Osteoblast (primary cell): Measurements from ENCODE around the gene TAB3. TPM values are rescaled to one million over a fixed set of nuclear protein-coding genes. Genes with fewer than 3 reads are reported as not detected.

Experiments
- DNase-seq: peaks from one replicate; pipeline ENCODE4 v3.0.0; 2011; ENCODE audit warnings: low spot score, mixed read lengths; ENCODE audit not compliant: insufficient read length; ENCODE audit errors: missing footprints
- H2AFZ ChIP-seq: 2 replicates; pipeline ENCODE4 v1.6.0; 2011; ENCODE audit warnings: mild to moderate bottlenecking, low read length
- H3K27ac ChIP-seq: 2 replicates; pipeline ENCODE4 v1.5.1; 2011; ENCODE audit warnings: mild to moderate bottlenecking, low read depth, low read length, moderate library complexity
- H3K27me3 ChIP-seq: 2 replicates; pipeline ENCODE4 v1.6.0; 2012; ENCODE audit warnings: mild to moderate bottlenecking, control low read depth, inconsistent platforms, low read length, moderate library complexity; ENCODE audit not compliant: insufficient read depth
- H3K36me3 ChIP-seq: 2 replicates; pipeline ENCODE4 v1.5.1; 2011; ENCODE audit warnings: mild to moderate bottlenecking, low read length, control low read depth, moderate library complexity; ENCODE audit not compliant: insufficient read depth
- H3K4me1 ChIP-seq: 2 replicates; pipeline ENCODE4 v1.5.1; 2011; ENCODE audit warnings: mild to moderate bottlenecking, low read length, control low read depth, moderate library complexity; ENCODE audit not compliant: insufficient read depth
- H3K4me2 ChIP-seq: 2 replicates; pipeline ENCODE4 v1.6.0; 2011; ENCODE audit warnings: mild to moderate bottlenecking, low read length; ENCODE audit not compliant: insufficient read depth
- H3K4me3 ChIP-seq: fragments of 200-600 bp; sonication (generic); 3 replicates; pipeline ENCODE4 v1.5.1; 2012; ENCODE audit warnings: mild to moderate bottlenecking, low read length, inconsistent platforms; ENCODE audit not compliant: insufficient read depth
- H3K79me2 ChIP-seq: 2 replicates; pipeline ENCODE4 v1.6.0; 2012; ENCODE audit warnings: mild to moderate bottlenecking, low read length, control low read depth, inconsistent platforms; ENCODE audit not compliant: insufficient read depth
- H3K9me3 ChIP-seq: 2 replicates; pipeline ENCODE4 v1.5.1; 2011; ENCODE audit warnings: low read depth, low read length, control low read depth
- H4K20me1 ChIP-seq: 2 replicates; pipeline ENCODE4 v1.6.0; 2012; ENCODE audit warnings: mild to moderate bottlenecking, low read length, control low read depth; ENCODE audit not compliant: insufficient read depth
- CTCF ChIP-seq: IDR thresholded peaks from 2 replicates; pipeline ENCODE4 v1.5.1; 2011; ENCODE audit warnings: mild to moderate bottlenecking, low read depth, low read length, moderate library complexity; ENCODE audit errors: extremely low read depth
- total RNA-seq: library from RNA; depleted of rRNA; stranded (reverse); fragments of >200 nt; gene quantifications from 2 replicates; pipeline ENCODE4 v1.2.3, GENCODE V29; 2012

TAB3 gene
- total RNA-seq, 1 donor, result 15.2 TPM

GRCh38 chrX:30865015-30865414, 24.0 kb downstream of the TAB3 start:
- Histone ChIP-seq H3K79me2 (no peaks in the 10 kb centered on the region), H3K4me1 (no peaks in the 10 kb centered on the region), H3K4me3 (no peak overlapping the region), H3K4me2 (no peak overlapping the region), H3K36me3 (peaks cover 3% of the 10 kb centered on the region), H3K27me3 (no peaks in the 10 kb centered on the region), H3K9me3 (no peaks in the 10 kb centered on the region), H4K20me1 (no peaks in the 10 kb centered on the region), H3K27ac (no peak overlapping the region), H2AFZ (no peak overlapping the region)
- TF ChIP-seq CTCF, result no peak
- DNase-seq, result no peak

GRCh38 chrX:30864383-30864785, 24.7 kb downstream of the TAB3 start:
- no peaks in the 10 kb centered on the region for H3K4me1 ChIP-seq
- no peak overlapping the region for H2AFZ ChIP-seq
- H4K20me1 ChIP-seq, result no peaks in the 10 kb centered on the region
- H3K27me3 ChIP-seq, result no peaks in the 10 kb centered on the region
- H3K4me2 ChIP-seq, result no peak overlapping the region
- H3K79me2 ChIP-seq, result no peaks in the 10 kb centered on the region
- H3K27ac ChIP-seq, result no peak overlapping the region
- no peak for DNase-seq
- no peak overlapping the region for H3K4me3 ChIP-seq
- H3K9me3 ChIP-seq, result no peaks in the 10 kb centered on the region
- TF ChIP-seq CTCF, result no peak
- H3K36me3 ChIP-seq, result peaks cover 3% of the 10 kb centered on the region

- no peaks in the 10 kb centered on the region for H4K20me1 ChIP-seq
- no peaks in the 10 kb centered on the region for H3K9me3 ChIP-seq
- H3K4me2 ChIP-seq, result no peak overlapping the region
- no peak overlapping the region for H3K4me3 ChIP-seq
- no peak for DNase-seq
- H3K4me1 ChIP-seq, result no peaks in the 10 kb centered on the region
- H3K27ac ChIP-seq, result no peak overlapping the region
- H2AFZ ChIP-seq, result no peak overlapping the region
- no peaks in the 10 kb centered on the region for H3K79me2 ChIP-seq
- no peaks in the 10 kb centered on the region for H3K27me3 ChIP-seq
- H3K36me3 ChIP-seq, result peaks cover 3% of the 10 kb centered on the region
- no peak for TF ChIP-seq CTCF
Measured at GRCh38 chrX:30863974-30864373, 25.1 kb downstream of the TAB3 start.

GRCh38 chrX:30858098-30858497, 31.0 kb downstream of the TAB3 start:
- Histone ChIP-seq H3K4me2 (no peak overlapping the region), H3K79me2 (no peaks in the 10 kb centered on the region), H3K4me1 (no peaks in the 10 kb centered on the region), H3K4me3 (no peak overlapping the region), H3K36me3 (no peaks in the 10 kb centered on the region), H3K27ac (no peak overlapping the region), H3K9me3 (no peaks in the 10 kb centered on the region), H4K20me1 (no peaks in the 10 kb centered on the region), H2AFZ (no peak overlapping the region), H3K27me3 (no peaks in the 10 kb centered on the region)
- no peak for TF ChIP-seq CTCF
- no peak for DNase-seq
